MM.1S (cell line): ENCODE data around the gene POLN.

ENCODE experiments used
- DNase-seq: peaks from one replicate; pipeline ENCODE4 v3.0.0-alpha.2; 2015
- H2AFZ ChIP-seq: fragments of 300-600 bp; sonication (generic); 2 replicates; pipeline ENCODE4 v1.6.0; 2016; ENCODE audit warnings: antibody characterized with exemption, low read length
- H3F3A ChIP-seq: fragments of 300-600 bp; sonication (generic); 2 replicates; pipeline ENCODE4 v1.6.1; 2016; ENCODE audit warnings: mild to moderate bottlenecking, antibody characterized with exemption, low read length, moderate library complexity, mixed read lengths; ENCODE audit not compliant: insufficient read depth
- H3K27ac ChIP-seq: fragments of 300-600 bp; sonication (generic); 2 replicates; pipeline ENCODE4 v1.5.1; 2016; ENCODE audit warnings: mild to moderate bottlenecking, low read length
- H3K27me3 ChIP-seq: fragments of 300-600 bp; sonication (generic); replicated peaks from 2 replicates; pipeline ENCODE4 v1.6.0; 2016; ENCODE audit warnings: low read length; ENCODE audit not compliant: insufficient read depth
- H3K36me3 ChIP-seq: fragments of 300-600 bp; sonication (generic); replicated peaks from 2 replicates; pipeline ENCODE4 v1.6.1; 2016; ENCODE audit warnings: mild to moderate bottlenecking, low read length, mixed read lengths; ENCODE audit not compliant: insufficient read depth
- H3K4me1 ChIP-seq: fragments of 300-600 bp; sonication (generic); 2 replicates; pipeline ENCODE4 v1.6.1; 2016; ENCODE audit warnings: low read length, mixed read lengths
- H3K4me2 ChIP-seq: fragments of 300-600 bp; sonication (generic); 2 replicates; pipeline ENCODE4 v1.6.0; 2016; ENCODE audit warnings: low read depth, low read length
- H3K4me3 ChIP-seq: fragments of 300-600 bp; sonication (generic); 2 replicates; pipeline ENCODE4 v1.5.1; 2016; ENCODE audit warnings: low read length, mixed read lengths
- H3K79me2 ChIP-seq: fragments of 300-600 bp; sonication (generic); 2 replicates; pipeline ENCODE4 v1.6.1; 2016; ENCODE audit warnings: mixed run types, low read length, mixed read lengths
- H3K9ac ChIP-seq: fragments of 300-600 bp; sonication (generic); 2 replicates; pipeline ENCODE4 v1.6.1; 2016; ENCODE audit warnings: low read length, mixed read lengths
- H3K9me2 ChIP-seq: fragments of 300-600 bp; sonication (generic); replicated peaks from 2 replicates; pipeline ENCODE4 v1.6.1; 2016; ENCODE audit warnings: mild to moderate bottlenecking, low read length, mixed read lengths; ENCODE audit not compliant: insufficient read depth
- H3K9me3 ChIP-seq: fragments of 300-600 bp; sonication (generic); replicated peaks from 2 replicates; pipeline ENCODE4 v1.6.1; 2016; ENCODE audit warnings: mild to moderate bottlenecking, low read length, mixed read lengths; ENCODE audit not compliant: insufficient read depth
- H4K20me1 ChIP-seq: fragments of 300-600 bp; sonication (generic); 2 replicates; pipeline ENCODE4 v1.6.1; 2016; ENCODE audit warnings: mild to moderate bottlenecking, low read length, moderate library complexity, mixed read lengths; ENCODE audit not compliant: insufficient read depth
- CTCF ChIP-seq: fragments of 300-600 bp; sonication (generic); IDR thresholded peaks from 2 replicates; pipeline ENCODE4 v1.5.1; 2016; ENCODE audit warnings: antibody characterized with exemption, low read length, mixed read lengths
- EZH2 ChIP-seq: fragments of 300-600 bp; sonication (generic); optimal IDR thresholded peaks from 2 replicates; pipeline ENCODE3; 2017; ENCODE audit warnings: low read depth, mild to moderate bottlenecking, antibody characterized with exemption, low read length, mixed read lengths
- EZH2phosphoT487 ChIP-seq: fragments of 300-600 bp; sonication (generic); IDR thresholded peaks from 2 replicates; pipeline ENCODE4 v1.6.1; 2018; ENCODE audit warnings: antibody characterized with exemption, low read length

The POLN gene

GRCh38 chr4:2247128-2248043 lies 5.5 kb upstream of the POLN start:
- Histone ChIP-seq H3K4me3 (no peak overlapping the region), H3K9me3 (no peaks in the 10 kb centered on the region), H4K20me1 (no peaks in the 10 kb centered on the region), H3K4me2 (no peak overlapping the region), H3K27ac (no peak overlapping the region), H3K79me2 (no peaks in the 10 kb centered on the region), H3K9me2 (no peaks in the 10 kb centered on the region), H3F3A (peaks cover 7% of the 10 kb centered on the region; the same call in 1 of the 2 replicates), H3K9ac (no peak overlapping the region), H3K36me3 (no peaks in the 10 kb centered on the region), H3K4me1 (peaks cover 15% of the 10 kb centered on the region), H2AFZ (no peak overlapping the region), H3K27me3 (no peaks in the 10 kb centered on the region)
- no peak for TF ChIP-seq EZH2phosphoT487
- TF ChIP-seq EZH2 = no peak
- no peak for TF ChIP-seq CTCF
- no peak for DNase-seq

GRCh38 chr4:2246384-2247127 lies 4.6 kb upstream of the POLN start:
- H3K9ac ChIP-seq = no peak overlapping the region

GRCh38 chr4:2245787-2246275 lies 3.9 kb upstream of the POLN start:
- Histone ChIP-seq H3F3A (peaks cover 14% of the 10 kb centered on the region), H3K79me2 (peaks cover 10% of the 10 kb centered on the region), H3K27me3 (no peaks in the 10 kb centered on the region), H3K27ac (no peak overlapping the region), H2AFZ (no peak overlapping the region), H3K9me2 (no peaks in the 10 kb centered on the region), H3K4me1 (peaks cover 15% of the 10 kb centered on the region), H3K9me3 (no peaks in the 10 kb centered on the region), H3K9ac (no peak overlapping the region), H3K4me3 (no peak overlapping the region), H4K20me1 (no peaks in the 10 kb centered on the region), H3K36me3 (no peaks in the 10 kb centered on the region), H3K4me2 (no peak overlapping the region)
- DNase-seq = no peak
- TF ChIP-seq EZH2 = no peak

More at GRCh38 chr4:2246384-2247127, 4.6 kb upstream of the POLN start:
- Histone ChIP-seq H3K36me3 (no peaks in the 10 kb centered on the region), H4K20me1 (no peaks in the 10 kb centered on the region), H2AFZ (no peak overlapping the region), H3K4me2 (no peak overlapping the region), H3K9me2 (no peaks in the 10 kb centered on the region), H3F3A (peaks cover 9% of the 10 kb centered on the region; the same call in 1 of the 2 replicates), H3K79me2 (peaks cover 3% of the 10 kb centered on the region), H3K4me3 (no peak overlapping the region), H3K9me3 (no peaks in the 10 kb centered on the region), H3K27me3 (no peaks in the 10 kb centered on the region), H3K4me1 (peaks cover 15% of the 10 kb centered on the region), H3K27ac (no peak overlapping the region)
- TF ChIP-seq EZH2phosphoT487 (no peak), CTCF (no peak), EZH2 (no peak)
- no peak for DNase-seq
